HG03520 (cell line): ENCODE measurements around the gene FIBP.
"Not testable (repeated sequence)": the region's sequence is repeated elsewhere in the genome, so short reads cannot be mapped to it uniquely, and the experiment has no call there.

Experiments used
- ATAC-seq: cut with Tn5 transposase; IDR thresholded peaks from one replicate; pipeline ENCODE4 v1.9.1; 2021; ENCODE audit warnings: mild to moderate bottlenecking, moderate library complexity; ENCODE audit not compliant: unreplicated experiment

FIBP gene

GRCh38 chr11:65915101-65915820 is 27.0 kb upstream of the FIBP start:
- ATAC-seq = no peak

DNA sequence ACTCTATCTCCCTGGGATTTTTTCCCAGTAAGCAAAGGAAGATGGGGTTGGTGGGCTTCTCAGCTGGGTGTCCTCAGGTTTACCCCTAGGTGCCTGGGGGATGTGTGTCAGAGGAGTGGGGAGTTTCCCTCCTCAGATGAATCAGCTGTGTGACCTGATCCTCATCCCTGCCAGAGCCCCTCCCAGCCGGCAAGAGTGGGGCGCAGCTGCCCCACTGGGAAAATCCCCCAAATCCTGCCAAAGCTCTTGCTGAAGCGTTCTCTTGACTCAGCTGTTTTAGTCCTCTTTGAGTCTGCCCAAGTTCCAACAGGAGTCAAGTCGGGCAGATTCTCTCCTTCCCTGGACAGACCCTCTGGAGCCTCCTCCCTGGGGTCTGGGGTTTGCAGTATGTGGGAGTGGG is 24.6 kb upstream of the FIBP start:
- ATAC-seq = no peak

GRCh38 chr11:65911682-65912568 is 23.7 kb upstream of the FIBP start:
- ATAC-seq = no peak

GRCh38 chr11:65907878-65908277 is 19.6 kb upstream of the FIBP start:
- ATAC-seq = no peak

DNA sequence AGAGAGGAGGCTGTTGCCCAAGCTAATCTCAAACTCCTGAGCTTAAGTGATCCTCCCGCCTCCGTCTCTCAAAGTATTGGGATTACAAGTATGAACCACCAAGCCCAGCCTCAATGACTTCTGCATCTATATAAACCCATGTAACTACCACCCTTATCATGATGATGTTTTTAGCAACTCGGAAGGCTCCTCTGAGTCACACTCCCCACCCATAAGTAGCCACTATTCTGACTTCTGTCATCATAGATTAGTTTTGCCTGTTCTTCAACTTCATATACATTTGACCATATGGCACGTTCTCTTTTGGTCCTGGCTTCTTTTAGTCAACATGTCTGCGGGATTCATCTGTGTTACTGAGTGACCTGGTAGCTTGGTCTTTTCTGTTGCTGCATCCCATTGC is 18.3 kb upstream of the FIBP start:
- no peak for ATAC-seq

- no peak for ATAC-seq
Measured at GRCh38 chr11:65903715-65904114, 15.4 kb upstream of the FIBP start.

DNA sequence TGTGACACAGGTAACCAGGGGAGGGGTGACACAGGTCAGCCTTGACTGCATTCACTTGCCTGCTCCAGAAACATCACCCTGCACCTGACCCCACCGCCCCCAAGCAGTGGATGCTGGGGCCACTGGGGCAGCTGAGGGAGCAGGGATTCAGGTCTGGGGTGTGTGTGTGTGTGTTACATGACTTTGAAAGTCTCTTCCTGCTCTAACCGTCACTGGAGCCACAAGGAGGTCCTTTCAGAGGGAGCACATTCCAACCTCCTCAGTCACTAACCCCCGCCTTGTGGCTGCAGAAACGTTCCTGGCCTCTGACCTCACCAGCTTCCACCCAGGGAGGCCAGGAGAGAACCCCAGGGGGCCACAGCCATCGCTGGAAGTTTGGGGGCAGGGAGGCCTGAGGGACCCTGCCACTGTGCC is 14.8 kb upstream of the FIBP start:
- no peak for ATAC-seq

DNA sequence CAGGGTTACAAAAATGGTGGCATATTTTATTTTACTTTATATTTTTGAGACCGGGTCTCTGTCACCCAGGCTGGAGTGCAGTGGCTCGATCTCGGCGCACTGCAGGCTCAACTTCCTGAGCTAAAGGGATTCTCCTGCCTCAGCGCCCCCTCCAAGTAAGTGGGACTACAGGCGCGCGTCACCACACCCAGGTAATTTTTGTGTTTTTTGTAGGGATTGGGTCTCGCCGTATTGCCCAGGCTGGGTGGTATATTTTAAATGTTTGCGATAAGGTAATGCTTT is 12.6 kb upstream of the FIBP start:
- no peak for ATAC-seq

GRCh38 chr11:65900125-65900898 is 12.0 kb upstream of the FIBP start, which contains the start of gene FOSL1:
TSS of gene FOSL1 (minus strand) at chr11:65900388. CDS start at chr11:65900339, 49 bp downstream.
- ATAC-seq = peak; percentile 60

DNA sequence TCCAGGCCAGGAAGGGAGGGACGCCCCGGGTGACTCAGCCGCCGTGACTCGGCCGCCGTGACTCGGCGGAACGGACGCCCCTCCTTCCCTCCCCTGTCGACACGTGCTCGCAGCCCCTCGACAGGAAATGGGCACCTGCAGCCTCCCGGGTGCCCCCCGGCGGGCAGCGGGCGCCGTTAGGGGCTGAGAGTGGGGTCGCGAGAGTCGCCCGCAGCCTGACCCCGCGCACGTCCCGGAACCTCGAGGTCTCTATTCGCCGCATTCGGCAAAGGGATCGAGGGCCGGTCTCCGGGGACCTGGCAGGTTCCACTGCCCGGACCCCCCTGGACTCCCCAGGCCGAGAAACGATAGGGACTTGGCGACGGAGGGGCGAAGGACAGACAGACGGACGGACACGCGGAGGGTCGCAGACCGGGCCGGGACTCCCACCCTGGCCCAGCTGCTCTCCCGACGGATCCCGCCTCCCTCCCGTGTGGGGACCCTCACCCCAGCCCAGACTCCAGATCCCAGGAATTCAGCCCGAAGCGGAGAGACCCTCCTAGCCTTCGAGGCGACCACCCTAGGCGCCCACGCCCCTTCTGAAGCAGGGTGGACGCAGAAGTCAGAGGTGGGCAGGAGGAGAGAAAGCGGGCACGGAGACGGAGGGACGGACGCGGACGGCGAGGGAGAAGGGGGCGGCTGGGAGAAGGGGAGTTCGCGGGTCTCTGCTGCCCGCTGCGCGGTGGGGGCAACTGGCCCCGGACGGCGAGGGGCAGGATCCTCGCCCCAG is 11.3 kb upstream of the FIBP start:
- no peak for ATAC-seq

GRCh38 chr11:65898656-65899355 is 10.5 kb upstream of the FIBP start:
- no peak for ATAC-seq

DNA sequence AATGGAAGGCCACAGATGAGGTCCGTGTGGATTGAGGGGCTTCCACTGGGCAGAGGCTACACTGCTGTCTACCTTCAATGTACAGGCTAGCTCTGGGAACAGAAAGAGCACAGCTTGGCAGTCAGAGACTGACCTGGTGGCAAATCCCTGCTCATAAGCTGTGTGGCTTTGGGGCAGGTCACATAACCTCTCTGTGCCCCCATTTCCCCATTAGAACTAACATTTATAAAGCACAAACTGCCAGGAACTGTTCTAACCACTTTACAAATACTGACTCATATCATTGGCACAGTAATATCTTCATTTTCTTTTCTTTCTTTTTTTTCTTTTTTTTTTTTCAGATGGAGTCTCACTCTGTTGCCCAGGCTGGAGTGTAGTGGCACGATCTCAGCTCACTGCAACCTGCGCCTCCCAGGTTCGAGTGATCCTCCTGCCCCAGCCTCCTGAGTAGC is 8.8 kb upstream of the FIBP start:
- ATAC-seq = no peak

DNA sequence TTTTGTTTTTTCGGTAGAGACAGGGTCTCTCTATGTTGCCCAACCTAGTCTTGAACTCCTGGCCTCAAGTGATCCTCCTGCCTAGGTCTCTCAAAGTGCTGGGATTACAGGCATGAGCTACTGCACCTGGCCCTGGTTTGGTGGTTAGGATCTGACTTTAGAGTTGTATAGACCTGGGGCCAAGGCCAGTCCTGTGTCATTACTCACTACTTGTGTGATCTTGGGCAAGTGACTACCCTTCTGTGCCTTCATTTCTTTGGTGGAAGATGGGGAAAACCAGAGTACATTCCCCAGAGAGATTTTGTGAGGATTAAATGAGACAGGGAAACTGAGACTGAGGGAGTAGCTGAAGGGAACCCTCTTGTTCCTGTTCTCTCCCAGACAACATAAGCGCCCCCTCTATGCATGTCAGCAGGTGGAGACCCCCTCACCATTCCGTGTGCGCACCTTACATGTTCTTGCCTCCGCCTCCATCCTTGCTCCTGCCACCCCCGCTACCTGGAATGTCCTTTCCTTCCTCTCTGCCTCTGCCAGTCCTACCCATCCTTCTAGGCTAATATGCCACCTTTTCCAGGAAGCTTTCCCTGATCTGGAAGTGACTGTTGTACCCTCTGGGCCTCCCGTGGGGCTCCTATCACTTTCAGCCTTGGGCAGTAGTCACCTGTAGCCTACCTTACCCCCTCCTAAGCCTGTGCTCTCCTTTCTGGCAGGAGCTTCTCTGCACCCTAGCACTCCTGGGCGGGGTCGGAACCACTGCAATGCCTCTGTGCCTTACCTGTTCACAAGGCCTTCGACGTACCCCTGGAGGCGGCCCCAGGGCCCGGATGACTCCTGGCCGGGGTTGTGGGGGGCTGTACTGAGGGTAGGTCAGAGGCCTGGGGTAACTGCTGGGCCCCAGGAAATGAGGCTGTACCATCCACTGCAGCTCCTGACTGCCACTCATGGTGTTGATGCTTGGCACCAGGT is 8.0 kb upstream of the FIBP start:
- no peak for ATAC-seq

DNA sequence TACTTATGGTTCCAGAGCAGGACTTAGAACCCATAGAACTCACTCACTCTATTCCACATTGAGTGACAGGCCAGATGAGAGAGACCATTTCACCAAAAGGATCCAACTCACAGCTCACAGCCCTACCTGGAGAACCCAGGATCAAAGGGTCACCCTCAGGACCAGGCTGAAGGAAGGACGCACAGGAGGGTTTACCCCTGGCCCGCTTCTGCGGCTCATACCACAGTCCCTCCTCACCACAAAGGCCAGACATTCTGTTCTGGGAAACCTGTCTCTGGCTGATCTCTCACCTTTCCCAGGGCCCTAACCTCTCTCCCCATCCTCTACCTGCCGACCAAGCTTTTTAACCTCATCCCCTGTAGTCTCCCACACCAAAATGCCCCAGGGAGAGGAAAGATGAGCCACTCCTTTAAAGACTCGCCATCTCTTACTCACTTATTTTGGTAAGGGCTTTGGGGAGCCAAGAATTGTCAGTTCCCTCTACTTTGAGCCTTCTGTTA is 7.3 kb upstream of the FIBP start:
- ATAC-seq = no peak

GRCh38 chr11:65894034-65894591 is 5.8 kb upstream of the FIBP start:
- no peak for ATAC-seq

DNA sequence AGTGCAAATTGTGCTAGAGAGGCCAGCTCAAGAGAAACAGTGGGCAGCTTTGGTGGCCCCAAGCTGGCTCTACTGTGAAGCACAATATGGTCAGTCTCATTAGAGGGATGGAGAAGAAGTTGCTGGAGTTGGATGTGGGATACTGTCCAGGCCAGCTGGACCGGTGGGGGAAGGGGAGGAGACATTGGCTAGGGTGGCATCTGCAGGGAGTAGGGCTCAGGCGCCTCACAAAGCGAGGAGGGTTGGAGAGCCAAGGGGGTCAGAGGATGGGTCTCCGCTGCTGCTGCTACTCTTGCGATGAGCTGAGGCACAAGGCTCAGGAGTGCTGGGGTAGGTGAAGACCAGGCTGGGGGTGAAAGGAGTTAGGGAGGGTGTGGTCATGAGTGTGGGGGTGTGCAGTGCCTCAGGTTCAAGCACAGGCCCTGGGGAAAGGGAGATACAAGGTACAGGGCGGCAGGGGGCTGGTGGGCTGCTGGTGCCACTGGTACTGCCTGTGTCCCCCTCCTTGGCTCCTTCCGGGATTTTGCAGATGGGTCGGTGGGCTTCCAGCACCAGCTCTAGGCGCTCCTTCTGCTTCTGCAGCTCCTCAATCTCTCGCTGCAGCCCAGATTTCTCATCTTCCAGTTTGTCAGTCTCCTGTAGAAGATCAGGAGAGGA is 4.5 kb upstream of the FIBP start:
- ATAC-seq = no peak

GRCh38 chr11:65892137-65892540 is 3.9 kb upstream of the FIBP start:
- ATAC-seq = not testable (repeated sequence)
